ENCODE measurements around the gene SYPL2. TPM values are rescaled to one million over a fixed set of nuclear protein-coding genes. Genes with fewer than 3 reads are reported as not detected.

The SYPL2 gene
- polyA plus RNA-seq, 2 of the 4 experiments (the other 2 are of a cell fraction) = 0.04 to 0.05 TPM

DNA sequence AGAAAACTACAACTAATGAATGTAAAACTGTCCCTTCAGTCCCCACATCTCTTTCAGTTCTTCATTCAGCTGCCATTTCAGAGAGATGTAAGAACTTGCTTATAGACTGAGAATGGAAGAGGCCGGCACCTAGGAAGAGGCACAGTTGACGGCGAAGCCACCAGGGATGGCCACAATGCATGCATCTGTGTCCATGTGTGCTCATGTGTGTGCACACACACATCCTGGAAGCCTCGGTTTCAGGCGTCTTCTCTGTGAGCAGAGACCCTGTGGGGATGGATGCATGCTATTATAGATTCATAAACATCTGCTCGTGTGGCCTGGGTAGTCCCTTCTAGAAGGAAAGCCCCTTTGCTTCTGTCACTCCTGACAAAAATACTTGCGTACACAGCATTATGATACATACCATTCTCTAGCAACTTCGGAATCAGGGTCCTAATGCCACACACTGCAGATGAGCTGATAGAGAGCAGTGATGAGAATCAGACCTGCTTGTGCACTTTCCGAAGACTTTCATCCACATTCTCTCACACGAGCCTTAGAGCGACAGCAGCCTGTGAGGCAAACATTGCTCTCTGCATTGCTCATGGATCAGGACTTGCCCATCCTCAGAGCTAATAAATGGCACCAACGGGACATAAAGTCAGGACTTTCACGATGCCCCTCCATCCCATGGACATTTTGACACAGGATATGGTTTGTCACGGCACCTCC lies 60.9 kb downstream of the SYPL2 start (continued):
- TF ChIP-seq HDAC2 (IDR thresholded peaks at IDR 0.05) (no peak), HOXB13 (CRISPR knock-in tag; IDR thresholded peaks at IDR 0.05; ENCODE audit: low read depth) (no peak), JUNB (IDR thresholded peaks at IDR 0.05) (no peak)

DNA sequence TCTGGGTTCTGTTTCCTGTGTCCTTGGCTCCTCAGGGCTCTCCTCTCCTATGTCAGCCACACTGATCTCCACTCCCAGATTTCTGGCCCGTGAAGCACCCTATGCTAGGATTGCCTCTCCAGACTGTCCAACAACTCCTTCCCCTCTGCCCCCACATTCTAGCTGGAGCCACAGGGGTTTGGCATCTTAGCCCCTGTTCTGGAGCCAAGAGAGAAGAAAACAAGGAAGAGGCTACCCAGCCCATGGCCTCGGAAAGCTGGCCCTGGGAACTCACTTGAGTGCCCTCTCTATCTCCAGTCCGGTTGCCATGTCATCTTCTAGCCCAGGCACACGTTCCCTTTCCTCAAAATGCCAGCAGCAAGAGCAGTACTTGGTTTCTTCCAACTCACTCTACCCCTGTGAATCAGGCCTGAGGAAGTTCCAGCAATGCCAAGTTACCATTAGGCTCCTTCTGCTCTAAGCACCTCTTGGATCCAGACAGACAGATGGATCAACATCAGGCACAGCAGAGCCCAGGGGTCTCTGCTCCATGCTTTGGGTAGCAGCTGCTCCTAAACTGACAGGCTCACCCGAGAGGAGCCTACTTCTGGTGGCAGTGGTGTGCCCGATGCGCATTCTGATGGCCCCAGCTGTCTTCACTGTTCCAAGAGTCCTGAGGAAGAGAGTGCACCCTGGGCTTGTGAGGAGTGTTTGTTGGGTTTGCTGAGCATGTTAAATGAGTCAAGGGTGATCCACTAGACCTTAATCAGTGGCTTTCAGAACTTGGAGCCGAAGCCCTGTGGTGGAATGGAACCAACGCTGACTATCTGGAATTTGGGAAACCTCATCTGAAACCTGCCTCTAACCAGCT lies 61.7 kb downstream of the SYPL2 start:
- ATAC-seq = no peak
- H3K4me1 ChIP-seq = peaks cover 4% of the 10 kb centered on the region; the same call in 2 of the 3 replicates
- H3K4me3 ChIP-seq = no peak overlapping the region
- no peak overlapping the region for H3K4me2 ChIP-seq
- H3K27ac ChIP-seq = no peak overlapping the region
- DNase-seq (ENCODE audit: low read depth in 1 of 2, low spot score in 1 of 2) = no peak
- POLR2A ChIA-PET = interaction anchor here (1.3 kb wide), 1 partner anchor 34 kb away, joined by 3 read pairs; the partner anchor contains the start of gene CYB561D1
- CTCF ChIA-PET = interaction anchor here (7.8 to 21.4 kb wide), 3 partner anchors 14 to 36 kb away, joined by 143 to 749 read pairs (median 232); partner anchors contain the start of genes AMIGO1, ATXN7L2, CYB561D1 and GPR61
- no peak for FAIRE-seq
- peaks cover 2% of the 10 kb centered on the region; the same call in 1 of the 3 replicates for H3K9me3 ChIP-seq
- 57% methylated on average over 5 of the region's 9 CpGs for WGBS (ENCODE audit: missing lambda C conversion rate)
- TF ChIP-seq BHLHE40 (IDR thresholded peaks at IDR 0.05; ENCODE audit: low read depth, low read length) (no peak), JUNB (IDR thresholded peaks at IDR 0.05) (no peak), MYC (IDR thresholded peaks at IDR 0.05; ENCODE audit: borderline replicate concordance, low read length) (no peak)
- TF ChIP-seq, protein P1, sequence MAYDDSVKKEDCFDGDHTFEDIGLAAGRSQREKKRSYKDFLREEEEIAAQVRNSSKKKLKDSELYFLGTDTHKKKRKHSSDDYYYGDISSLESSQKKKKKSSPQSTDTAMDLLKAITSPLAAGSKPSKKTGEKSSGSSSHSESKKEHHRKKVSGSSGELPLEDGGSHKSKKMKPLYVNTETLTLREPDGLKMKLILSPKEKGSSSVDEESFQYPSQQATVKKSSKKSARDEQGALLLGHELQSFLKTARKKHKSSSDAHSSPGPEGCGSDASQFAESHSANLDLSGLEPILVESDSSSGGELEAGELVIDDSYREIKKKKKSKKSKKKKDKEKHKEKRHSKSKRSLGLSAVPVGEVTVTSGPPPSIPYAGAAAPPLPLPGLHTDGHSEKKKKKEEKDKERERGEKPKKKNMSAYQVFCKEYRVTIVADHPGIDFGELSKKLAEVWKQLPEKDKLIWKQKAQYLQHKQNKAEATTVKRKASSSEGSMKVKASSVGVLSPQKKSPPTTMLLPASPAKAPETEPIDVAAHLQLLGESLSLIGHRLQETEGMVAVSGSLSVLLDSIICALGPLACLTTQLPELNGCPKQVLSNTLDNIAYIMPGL (CRISPR knock-in tag; IDR thresholded peaks at IDR 0.05; ENCODE audit: borderline replicate concordance) = no peak

DNA sequence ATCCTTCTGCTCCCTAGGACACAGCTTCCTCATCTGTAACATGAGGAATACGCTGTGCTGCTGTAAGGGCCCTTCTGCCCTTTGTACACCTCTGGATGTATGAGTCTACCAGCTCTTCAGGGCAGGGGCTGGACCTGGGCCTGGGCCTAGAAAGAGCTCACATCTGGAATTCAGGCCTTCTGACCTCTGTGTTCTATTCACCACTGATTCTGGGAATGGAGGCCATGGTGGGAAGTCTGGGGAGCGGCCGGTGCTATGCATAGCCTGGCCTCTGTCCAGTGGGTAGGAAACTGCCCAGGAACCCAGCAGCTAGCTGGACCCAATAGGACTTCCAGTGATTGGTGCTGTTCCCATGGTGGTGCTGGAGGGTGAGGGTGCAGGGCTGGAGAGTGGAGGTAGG lies 62.4 kb downstream of the SYPL2 start:
- no peak overlapping the region for H3K4me3 ChIP-seq
- H3K9me3 ChIP-seq = peaks cover 2% of the 10 kb centered on the region; the same call in 1 of the 3 replicates
- H3K4me1 ChIP-seq = peaks cover 4% of the 10 kb centered on the region; the same call in 2 of the 3 replicates
- DNase-seq (ENCODE audit: low read depth in 1 of 2, low spot score in 1 of 2) (no peak), ATAC-seq (no peak), FAIRE-seq (no peak)
- H3K27ac ChIP-seq = no peak overlapping the region
- CTCF ChIA-PET = interaction anchor here (7.8 to 21.4 kb wide), 3 partner anchors 14 to 37 kb away, joined by 143 to 749 read pairs (median 232); partner anchors contain the start of genes AMIGO1, ATXN7L2, CYB561D1 and GPR61
- POLR2A ChIA-PET = interaction anchor here (1.3 kb wide), 1 partner anchor 35 kb away, joined by 3 read pairs; the partner anchor contains the start of gene CYB561D1
- WGBS (ENCODE audit: missing lambda C conversion rate) = 89% methylated on average over 3 of the region's 3 CpGs
- TF ChIP-seq EHF (CRISPR knock-in tag; IDR thresholded peaks at IDR 0.05) (no peak), FOSL2 (IDR thresholded peaks at IDR 0.05) (no peak), FOSL2 (CRISPR knock-in tag; IDR thresholded peaks at IDR 0.05) (no peak), ZNF302 (CRISPR knock-in tag; IDR thresholded peaks at IDR 0.05) (no peak), HOXB13 (CRISPR knock-in tag; IDR thresholded peaks at IDR 0.05; ENCODE audit: low read depth) (no peak), TFCP2L1 (CRISPR knock-in tag; IDR thresholded peaks at IDR 0.05) (no peak), ZFP36 (IDR thresholded peaks at IDR 0.05; ENCODE audit: borderline replicate concordance, partially characterized antibody) (no peak), CHD2 (IDR thresholded peaks at IDR 0.05; ENCODE audit: low read length, partially characterized antibody) (no peak), NFE2L2 (conservative IDR thresholded peaks at IDR 0.05; ENCODE audit: low read length) (no peak), BHLHE40 (IDR thresholded peaks at IDR 0.05; ENCODE audit: low read depth, low read length) (no peak), NPAS2 (CRISPR knock-in tag; IDR thresholded peaks at IDR 0.05; ENCODE audit: borderline replicate concordance) (no peak)
- TF ChIP-seq, protein P2, sequence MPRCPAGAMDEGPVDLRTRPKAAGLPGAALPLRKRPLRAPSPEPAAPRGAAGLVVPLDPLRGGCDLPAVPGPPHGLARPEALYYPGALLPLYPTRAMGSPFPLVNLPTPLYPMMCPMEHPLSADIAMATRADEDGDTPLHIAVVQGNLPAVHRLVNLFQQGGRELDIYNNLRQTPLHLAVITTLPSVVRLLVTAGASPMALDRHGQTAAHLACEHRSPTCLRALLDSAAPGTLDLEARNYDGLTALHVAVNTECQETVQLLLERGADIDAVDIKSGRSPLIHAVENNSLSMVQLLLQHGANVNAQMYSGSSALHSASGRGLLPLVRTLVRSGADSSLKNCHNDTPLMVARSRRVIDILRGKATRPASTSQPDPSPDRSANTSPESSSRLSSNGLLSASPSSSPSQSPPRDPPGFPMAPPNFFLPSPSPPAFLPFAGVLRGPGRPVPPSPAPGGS (IDR thresholded peaks at IDR 0.05) = no peak
- TF ChIP-seq, protein P3, sequence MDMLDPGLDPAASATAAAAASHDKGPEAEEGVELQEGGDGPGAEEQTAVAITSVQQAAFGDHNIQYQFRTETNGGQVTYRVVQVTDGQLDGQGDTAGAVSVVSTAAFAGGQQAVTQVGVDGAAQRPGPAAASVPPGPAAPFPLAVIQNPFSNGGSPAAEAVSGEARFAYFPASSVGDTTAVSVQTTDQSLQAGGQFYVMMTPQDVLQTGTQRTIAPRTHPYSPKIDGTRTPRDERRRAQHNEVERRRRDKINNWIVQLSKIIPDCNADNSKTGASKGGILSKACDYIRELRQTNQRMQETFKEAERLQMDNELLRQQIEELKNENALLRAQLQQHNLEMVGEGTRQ (IDR thresholded peaks at IDR 0.05) = no peak
- TF ChIP-seq, protein P4, sequence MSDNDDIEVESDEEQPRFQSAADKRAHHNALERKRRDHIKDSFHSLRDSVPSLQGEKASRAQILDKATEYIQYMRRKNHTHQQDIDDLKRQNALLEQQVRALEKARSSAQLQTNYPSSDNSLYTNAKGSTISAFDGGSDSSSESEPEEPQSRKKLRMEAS (IDR thresholded peaks at IDR 0.05) = no peak
- TF ChIP-seq, protein P5, sequence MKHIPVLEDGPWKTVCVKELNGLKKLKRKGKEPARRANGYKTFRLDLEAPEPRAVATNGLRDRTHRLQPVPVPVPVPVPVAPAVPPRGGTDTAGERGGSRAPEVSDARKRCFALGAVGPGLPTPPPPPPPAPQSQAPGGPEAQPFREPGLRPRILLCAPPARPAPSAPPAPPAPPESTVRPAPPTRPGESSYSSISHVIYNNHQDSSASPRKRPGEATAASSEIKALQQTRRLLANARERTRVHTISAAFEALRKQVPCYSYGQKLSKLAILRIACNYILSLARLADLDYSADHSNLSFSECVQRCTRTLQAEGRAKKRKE (CRISPR knock-in tag; IDR thresholded peaks at IDR 0.05; ENCODE audit: low read depth) = no peak
- no peak overlapping the region for H3K4me2 ChIP-seq
